Measurements from ENCODE around the gene SHROOM3.

SHROOM3 gene

DNA sequence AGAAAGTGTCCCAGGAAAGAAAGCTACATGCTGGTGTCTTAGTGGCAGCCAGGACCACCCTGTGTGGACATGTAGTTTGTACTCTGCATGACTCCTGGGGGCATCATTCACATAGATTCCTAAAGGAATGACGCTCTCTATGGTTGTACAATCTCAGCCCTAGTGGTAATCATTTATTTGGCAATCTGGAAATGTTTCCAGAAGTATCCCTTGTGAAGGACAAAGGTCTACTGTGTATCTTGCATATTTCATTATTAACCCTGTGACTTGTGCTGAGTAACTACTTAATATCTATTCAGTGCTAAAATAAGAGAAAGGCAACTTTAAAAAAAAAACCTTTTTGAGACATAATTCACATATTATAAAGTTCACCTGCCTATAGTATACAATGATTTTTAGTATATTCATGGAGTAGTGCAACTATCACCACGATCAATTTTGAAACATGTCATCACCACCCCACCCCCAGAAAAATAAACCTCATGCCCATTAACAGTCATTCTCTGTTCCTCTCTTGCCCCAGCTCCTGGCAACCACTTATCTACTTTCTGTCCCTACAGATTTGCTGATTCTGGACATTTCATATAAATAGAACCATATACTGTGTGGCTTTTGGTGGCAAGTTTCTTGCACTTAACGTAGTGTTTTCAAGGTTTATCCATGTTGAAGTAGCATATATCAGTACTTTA is 51.7 kb downstream of the SHROOM3 start:
- no peak for TF ChIP-seq ZFX (IDR thresholded peaks at IDR 0.05; ENCODE audit: borderline replicate concordance)
- TF ChIP-seq CTCF (IDR thresholded peaks at IDR 0.05): no peak
- H3K27ac ChIP-seq: no peak overlapping the region

- TF ChIP-seq CTCF (IDR thresholded peaks at IDR 0.05) (no peak), ZFX (IDR thresholded peaks at IDR 0.05; ENCODE audit: borderline replicate concordance) (no peak)
- no peak overlapping the region for H3K27ac ChIP-seq
These were observed 52.6 kb downstream of the SHROOM3 start for GRCh38 chr4:76487621-76488020.

GRCh38 chr4:76488455-76488854 is 53.4 kb downstream of the SHROOM3 start:
- no peak for TF ChIP-seq ZFX (IDR thresholded peaks at IDR 0.05; ENCODE audit: borderline replicate concordance)
- no peak for TF ChIP-seq CTCF (IDR thresholded peaks at IDR 0.05)
- H3K27ac ChIP-seq: no peak overlapping the region

DNA sequence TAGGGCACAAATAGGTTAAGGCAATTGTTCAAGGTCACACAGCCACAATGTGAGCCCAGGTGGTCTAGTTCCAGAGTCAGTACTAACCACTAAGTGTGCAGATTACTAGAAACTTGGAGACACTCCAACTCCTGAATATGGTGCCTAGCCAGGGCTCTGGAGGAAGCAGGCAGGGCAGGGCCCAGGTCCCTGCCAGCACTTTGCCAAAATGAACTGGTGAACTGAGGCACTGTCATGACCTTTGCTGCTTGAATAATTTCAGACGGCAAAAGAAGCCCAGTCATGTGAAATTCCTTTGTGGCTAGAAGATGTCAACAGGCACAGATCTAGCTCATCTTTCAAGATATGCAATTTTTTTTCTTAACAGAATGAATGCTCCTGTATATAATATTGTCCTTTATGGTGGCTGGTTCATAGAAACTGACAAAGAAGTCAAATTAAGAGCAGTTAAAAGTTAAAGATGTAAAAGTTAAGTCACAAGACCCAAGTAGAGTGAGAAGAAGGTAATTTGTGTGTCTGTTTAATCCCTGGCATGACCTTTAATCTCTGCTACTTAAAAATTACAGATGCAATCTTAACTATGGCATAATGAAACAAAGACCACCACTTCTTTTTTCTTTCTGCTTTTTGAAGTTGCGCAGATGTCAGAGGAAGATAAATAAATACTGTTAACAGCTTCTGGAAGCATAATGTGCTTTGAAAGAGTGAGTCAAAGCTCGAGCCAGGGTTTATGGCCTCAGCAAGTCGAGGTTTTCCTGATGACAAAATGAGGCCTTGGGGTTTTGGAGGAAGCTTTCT is 54.1 kb downstream of the SHROOM3 start:
- no peak overlapping the region for H3K27ac ChIP-seq
- no peak for TF ChIP-seq CTCF (IDR thresholded peaks at IDR 0.05)
- TF ChIP-seq ZFX (IDR thresholded peaks at IDR 0.05; ENCODE audit: borderline replicate concordance): no peak

DNA sequence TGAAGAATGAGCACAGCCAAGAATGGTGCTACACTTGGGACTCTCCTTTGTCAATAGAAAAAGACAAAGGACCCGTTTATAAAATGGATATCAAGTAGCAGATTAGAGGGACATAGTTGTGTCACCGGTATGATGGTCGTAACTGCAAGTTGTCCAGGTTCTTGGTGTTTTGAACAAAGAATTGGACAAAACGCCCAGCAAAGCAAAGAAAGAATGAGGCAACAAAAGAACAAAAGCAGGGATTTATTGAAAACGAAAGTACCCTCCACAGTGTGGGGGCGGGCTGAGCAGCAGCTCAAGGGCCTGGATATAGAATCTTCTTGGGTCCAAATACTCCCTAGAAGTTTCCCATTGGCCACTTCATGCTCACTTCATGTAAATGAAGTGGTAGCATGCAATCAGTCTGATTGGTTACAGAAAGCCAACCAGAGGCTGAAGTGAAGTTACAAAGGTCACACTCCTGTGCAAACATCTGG is 54.7 kb downstream of the SHROOM3 start:
- TF ChIP-seq CTCF (IDR thresholded peaks at IDR 0.05) (no peak), ZFX (IDR thresholded peaks at IDR 0.05; ENCODE audit: borderline replicate concordance) (no peak)
- no peak overlapping the region for H3K27ac ChIP-seq

GRCh38 chr4:76492055-76492454 is 57.0 kb downstream of the SHROOM3 start:
- H3K27ac ChIP-seq: no peak overlapping the region
- no peak for TF ChIP-seq CTCF (IDR thresholded peaks at IDR 0.05)
- TF ChIP-seq ZFX (IDR thresholded peaks at IDR 0.05; ENCODE audit: borderline replicate concordance): no peak

GRCh38 chr4:76494243-76494642 is 59.2 kb downstream of the SHROOM3 start:
- TF ChIP-seq ZFX (IDR thresholded peaks at IDR 0.05; ENCODE audit: borderline replicate concordance) (no peak), CTCF (IDR thresholded peaks at IDR 0.05) (no peak)
- no peak overlapping the region for H3K27ac ChIP-seq
